Heart left ventricle (tissue), 16 donors: Measurements from ENCODE around the gene DAAM1. TPM values are rescaled to one million over a fixed set of nuclear protein-coding genes. Genes with fewer than 3 reads are reported as not detected.

ENCODE experiments used
- ATAC-seq, 4 donors: fragments of 200-7000 bp; cut with Tn5 transposase; one replicate each; pipeline ENCODE4 v1.9.1; 2020 to 2022; ENCODE audit warnings: moderate library complexity in 4 of 4, mild to moderate bottlenecking in 3 of 4, moderate number of reproducible peaks in 1 of 4
- DNase-seq, 5 donors: peaks; one replicate each; pipeline ENCODE4 v3.0.0-alpha.2; 2020
- H3K27ac ChIP-seq, 12 donors: fragments of 200-600 bp; sonication (generic) in 4 of 12; one replicate each; pipeline versions ENCODE4 v1.5.0 to v1.8.0; 2016 to 2022; ENCODE audit warnings: mild to moderate bottlenecking in 2 of 12
- H3K27me3 ChIP-seq, 9 donors: fragments of 200-600 bp; sonication (generic) in 2 of 9; one replicate each; pipeline versions ENCODE4 v1.5.1 to v1.8.0; 2016 to 2022; ENCODE audit warnings: mild to moderate bottlenecking in 3 of 9
- H3K36me3 ChIP-seq, 9 donors: fragments of 200-600 bp; sonication (generic) in 2 of 9; one replicate each; pipeline versions ENCODE4 v1.5.0 to v1.8.0; 2018 to 2022; ENCODE audit warnings: mild to moderate bottlenecking in 2 of 9
- H3K4me1 ChIP-seq, 12 donors: fragments of 200-600 bp; sonication (generic) in 4 of 12; one replicate each; pipeline versions ENCODE4 v1.5.0 to v1.8.0; 2016 to 2022; ENCODE audit warnings: mild to moderate bottlenecking in 3 of 12
- H3K4me3 ChIP-seq, 12 donors: fragments of 200-600 bp; sonication (generic) in 4 of 12; one replicate each; pipeline versions ENCODE4 v1.5.0 to v1.8.0; 2017 to 2022; ENCODE audit warnings: mild to moderate bottlenecking in 9 of 12, moderate library complexity in 4 of 12
- H3K9me3 ChIP-seq, 12 donors: fragments of 200-600 bp; sonication (generic) in 4 of 12; one replicate each; pipeline versions ENCODE4 v1.5.0 to v1.8.0; 2016 to 2022; ENCODE audit warnings: mild to moderate bottlenecking in 1 of 12
- POLR2A ChIP-seq, 2 donors: fragments of 450-650 bp; IDR thresholded peaks; one replicate each; pipeline ENCODE4 v1.6.1; 2017; ENCODE audit warnings: antibody characterized with exemption in 2 of 2, mild to moderate bottlenecking in 2 of 2, moderate library complexity in 2 of 2
- WGBS, 4 donors: extraction: QIAGEN DNeasy Blood & Tissue Kit in 2 of 4; methylation state at CpG; one replicate each; pipeline versions ENCODE4 v1.1.5 to v1.1.7; 2013 to 2018; 5-methylcytosine and 5-hydroxymethylcytosine counted together
- intact Hi-C, 10 donors: fragments of 100-400 bp; cut with DNase I; formaldehyde crosslinking; loops; one replicate each; pipeline versions ENCODE4 v1.11.1 to v1.14.2; 2022
- polyA plus RNA-seq, 2 donors: library from polyadenylated mRNA; stranded (reverse); fragments of 200-250 nt; gene quantifications; one replicate each; pipeline ENCODE4 v1.2.3, GENCODE V29; 2013
- total RNA-seq, 9 donors: library from RNA; depleted of rRNA in 2 of 9; stranded (reverse); fragments of >200 nt in 2 of 9; fragmentation: NEBNext Ultra II Directional in 3 of 9; extraction: Animal tissue kit (Norgen Biotek cat#: 25700) in 3 of 9; gene quantifications; one replicate each; pipeline versions ENCODE4 v1.1.0 to v1.2.4, GENCODE V29; 2016 to 2023
- TF ChIP-seq, protein P1 (sequence below), 12 donors: fragments of 200-600 bp; sonication (generic) in 4 of 12; IDR thresholded peaks; one replicate each; pipeline versions ENCODE4 v1.5.0 to v1.8.0; 2018 to 2022; ENCODE audit warnings: antibody characterized with exemption in 12 of 12, mild to moderate bottlenecking in 5 of 12
- donor health status: ischemic (EF 13 %, LVEDD 7.1; RV severe dilation, severe dysfunction).
- donor health status: healthy with polysubstance abuse.
- donor health status: DM: no; HTN: yes; CAD: no.
- donor health status: DM: no; HTN: no; CAD: no.
- donor health status: ischemic (EF 25% LVEDD 6.9; RV normal size, moderate dysfunction).
- donor health status: ischemic (EF 25% LVEDD 5.7; RV mildly dilated, moderate dysfunction).
- donor health status: healthy.
- donor health status: DM: yes; HTN: yes; CAD: no.
- donor health status: ischemic (EF 35%, LVEDD 5.7; RV mildly dilated, moderate dysfunction).
- donor health status: nonischemic (EF 11% LVEDD 7.7; RV severe dilation, severe dysfunction).
- donor health status: DM: yes; HTN: yes; CAD: no.
- donor health status: PGD.
- donor health status: ischemic (EF 29% LVEDD 5.4; RV normal size, mild dysfunction).
- donor health status: nonischemic (EF 23%, LVEDD 6.1; RV moderate dilation, normal function).

DAAM1 gene
- total and polyA plus RNA-seq, 11 donors, result 18.2 to 92.6 (median 67.2) TPM

- H3K4me1 ChIP-seq, result peaks cover 4 to 83% (median 50%) of the 10 kb centered on the region in 12 donors
- no peaks in the 10 kb centered on the region for H3K9me3 ChIP-seq
- ATAC-seq, result peak in 1 of 4 donors; percentile 21
- no peak for DNase-seq
- no peak overlapping the region for H3K4me3 ChIP-seq
- no peak for TF ChIP-seq POLR2A (IDR thresholded peaks at IDR 0.05)
- TF ChIP-seq, protein P1, sequence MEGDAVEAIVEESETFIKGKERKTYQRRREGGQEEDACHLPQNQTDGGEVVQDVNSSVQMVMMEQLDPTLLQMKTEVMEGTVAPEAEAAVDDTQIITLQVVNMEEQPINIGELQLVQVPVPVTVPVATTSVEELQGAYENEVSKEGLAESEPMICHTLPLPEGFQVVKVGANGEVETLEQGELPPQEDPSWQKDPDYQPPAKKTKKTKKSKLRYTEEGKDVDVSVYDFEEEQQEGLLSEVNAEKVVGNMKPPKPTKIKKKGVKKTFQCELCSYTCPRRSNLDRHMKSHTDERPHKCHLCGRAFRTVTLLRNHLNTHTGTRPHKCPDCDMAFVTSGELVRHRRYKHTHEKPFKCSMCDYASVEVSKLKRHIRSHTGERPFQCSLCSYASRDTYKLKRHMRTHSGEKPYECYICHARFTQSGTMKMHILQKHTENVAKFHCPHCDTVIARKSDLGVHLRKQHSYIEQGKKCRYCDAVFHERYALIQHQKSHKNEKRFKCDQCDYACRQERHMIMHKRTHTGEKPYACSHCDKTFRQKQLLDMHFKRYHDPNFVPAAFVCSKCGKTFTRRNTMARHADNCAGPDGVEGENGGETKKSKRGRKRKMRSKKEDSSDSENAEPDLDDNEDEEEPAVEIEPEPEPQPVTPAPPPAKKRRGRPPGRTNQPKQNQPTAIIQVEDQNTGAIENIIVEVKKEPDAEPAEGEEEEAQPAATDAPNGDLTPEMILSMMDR (IDR thresholded peaks at IDR 0.05), result no peak
- intact Hi-C loops, result no loop called here
- H3K27ac ChIP-seq, result peak overlapping the region in 8 of 12 donors; percentile 3 to 66 (median 62)
- H3K36me3 ChIP-seq, result no peaks in the 10 kb centered on the region
- WGBS, 4 donors, result 18 to 36% (median 26%) methylated on average over 3 of the region's 3 CpGs
- no peaks in the 10 kb centered on the region for H3K27me3 ChIP-seq
Measured at GRCh38 chr14:59228421-59228820, 40.0 kb downstream of the DAAM1 start.

- 53 to 66% (median 55%) methylated on average over 3 of the region's 3 CpGs for WGBS, 4 donors
- intact Hi-C loops, result no loop called here
- no peaks in the 10 kb centered on the region for H3K9me3 ChIP-seq
- ATAC-seq (peak; percentile 67 to 84 (median 83)), DNase-seq (peak in 1 of 5 donors; percentile 36)
- no peak for TF ChIP-seq POLR2A (IDR thresholded peaks at IDR 0.05)
- TF ChIP-seq, protein P1 (IDR thresholded peaks at IDR 0.05), result no peak
- no peaks in the 10 kb centered on the region for H3K27me3 ChIP-seq
- H3K36me3 ChIP-seq, result no peaks in the 10 kb centered on the region
- H3K4me1 ChIP-seq, result peaks cover 4 to 74% (median 49%) of the 10 kb centered on the region in 12 donors
- H3K4me3 ChIP-seq, result no peak overlapping the region
- peak overlapping the region in 11 of 12 donors; percentile 30 to 71 (median 64) for H3K27ac ChIP-seq
Measured at GRCh38 chr14:59229653-59230406, 41.4 kb downstream of the DAAM1 start.

GRCh38 chr14:59236195-59236594 lies 47.7 kb downstream of the DAAM1 start:
- Histone ChIP-seq H3K9me3 (no peaks in the 10 kb centered on the region), H3K4me3 (no peak overlapping the region), H3K36me3 (no peaks in the 10 kb centered on the region), H3K27me3 (no peaks in the 10 kb centered on the region), H3K27ac (peak overlapping the region in 11 of 12 donors; percentile 13 to 50 (median 27)), H3K4me1 (peaks cover 3 to 66% (median 47%) of the 10 kb centered on the region in 12 donors)
- ATAC-seq (peak; percentile 28 to 64 (median 46)), DNase-seq (peak in 1 of 5 donors; percentile 33)
- 39 to 47% (median 45%) methylated on average over 4 of the region's 4 CpGs for WGBS, 4 donors
- TF ChIP-seq POLR2A (IDR thresholded peaks at IDR 0.05), result no peak
- TF ChIP-seq, protein P1 (IDR thresholded peaks at IDR 0.05), result no peak
- intact Hi-C loops, result no loop called here

DNA sequence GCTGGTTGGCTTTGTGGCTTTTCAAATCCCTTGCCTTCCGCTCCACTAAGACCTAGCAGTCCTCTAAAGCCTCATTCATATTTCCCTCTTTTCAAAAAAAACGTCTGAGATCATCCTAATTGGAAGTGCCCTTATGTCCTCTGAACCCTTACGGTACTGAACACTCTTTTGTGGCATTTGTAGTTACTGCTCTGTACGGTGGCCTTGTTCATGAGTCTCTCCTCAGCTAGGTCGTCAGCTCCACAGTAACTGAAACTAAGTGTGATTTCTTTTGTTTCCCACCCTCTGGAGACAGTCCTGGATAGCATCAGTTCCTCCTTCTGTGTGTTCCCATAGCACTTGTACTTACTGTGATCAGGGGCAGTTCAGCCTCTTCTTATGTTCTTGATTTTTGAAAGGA lies 49.7 kb downstream of the DAAM1 start:
- TF ChIP-seq, protein P1 (IDR thresholded peaks at IDR 0.05), result no peak
- no peak for TF ChIP-seq POLR2A (IDR thresholded peaks at IDR 0.05)
- Histone ChIP-seq H3K4me1 (peaks cover 3 to 72% (median 45%) of the 10 kb centered on the region in 12 donors), H3K4me3 (no peak overlapping the region), H3K9me3 (no peaks in the 10 kb centered on the region), H3K27me3 (no peaks in the 10 kb centered on the region), H3K36me3 (no peaks in the 10 kb centered on the region), H3K27ac (peak overlapping the region in 8 of 12 donors; percentile 14 to 54 (median 23))
- DNase-seq (no peak), ATAC-seq (peak in 3 of 4 donors; percentile 36 to 42 (median 38))
- intact Hi-C loops, result no loop called here
- 45 to 53% (median 48%) methylated on average over 5 of the region's 5 CpGs for WGBS, 4 donors
